ENCODE results near the gene FAM187B. TPM values are rescaled to one million over a fixed set of nuclear protein-coding genes. Genes with fewer than 3 reads are reported as not detected.
A peak's percentile ranks its signal among the peaks of the same experiment; 100 is the strongest.

FAM187B gene
- total RNA-seq, 2 donors from 2014 or later, result 1.1 TPM; not detected in 1

DNA sequence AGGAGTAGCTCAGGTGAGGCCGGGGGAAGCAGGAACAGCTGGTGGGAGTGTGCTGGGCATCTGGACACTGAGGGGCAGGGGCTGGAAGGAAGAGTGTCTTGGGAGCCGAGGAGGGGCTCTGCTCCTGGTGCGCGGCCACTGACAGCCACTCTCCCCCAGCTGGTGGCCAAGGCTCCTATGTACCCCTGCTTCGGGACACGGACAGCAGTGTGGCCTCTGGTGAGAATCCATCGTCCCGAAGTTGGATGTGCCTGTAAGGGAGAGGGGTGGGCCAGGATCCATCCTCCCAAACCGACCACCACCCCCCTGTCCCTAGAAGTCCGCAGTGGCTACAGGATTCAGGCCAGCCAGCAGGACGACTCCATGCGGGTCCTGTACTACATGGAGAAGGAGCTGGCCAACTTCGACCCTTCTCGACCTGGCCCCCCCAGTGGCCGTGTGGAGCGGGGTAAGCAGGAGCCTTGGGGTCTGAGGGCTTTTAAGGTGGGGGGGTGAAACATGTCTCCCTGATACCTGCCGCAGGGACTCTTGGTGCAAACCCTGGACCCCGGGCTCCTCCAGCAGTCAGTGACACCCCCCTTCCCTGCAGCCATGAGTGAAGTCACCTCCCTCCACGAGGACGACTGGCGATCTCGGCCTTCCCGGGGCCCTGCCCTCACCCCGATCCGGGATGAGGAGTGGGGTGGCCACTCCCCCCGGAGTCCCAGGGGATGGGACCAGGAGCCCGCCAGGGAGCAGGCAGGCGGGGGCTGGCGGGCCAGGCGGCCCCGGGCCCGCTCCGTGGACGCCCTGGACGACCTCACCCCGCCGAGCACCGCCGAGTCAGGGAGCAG, 38.2 kb upstream of the FAM187B start:
- no peak for TF ChIP-seq POLR2A (IDR thresholded peaks at IDR 0.05)
- no peak for TF ChIP-seq CTCF (IDR thresholded peaks at IDR 0.05)
- no peak for TF ChIP-seq POLR2AphosphoS5 (IDR thresholded peaks at IDR 0.05)
- intact Hi-C loops (cut with DNase I), result loop anchor here (5.0 kb wide), 1 partner anchor 124 kb away; the partner anchor contains the start of gene FXYD7
- Histone ChIP-seq H3K36me3 (peaks cover 0 to 13% of the 10 kb centered on the region in 2 donors), H3K27ac (peak overlapping the region; percentile 94 to 96), H3K4me1 (replicated peaks) (peaks cover 9% of the 10 kb centered on the region), H3K9me3 (no peaks in the 10 kb centered on the region), H3K27me3 (replicated peaks; ENCODE audit: insufficient read depth) (no peaks in the 10 kb centered on the region), H3K4me3 (peak overlapping the region; percentile 67 to 81)
- DNase-seq (ENCODE audit: low spot score), result no peak
- 38% methylated on average over 39 of the region's 39 CpGs for WGBS

DNA sequence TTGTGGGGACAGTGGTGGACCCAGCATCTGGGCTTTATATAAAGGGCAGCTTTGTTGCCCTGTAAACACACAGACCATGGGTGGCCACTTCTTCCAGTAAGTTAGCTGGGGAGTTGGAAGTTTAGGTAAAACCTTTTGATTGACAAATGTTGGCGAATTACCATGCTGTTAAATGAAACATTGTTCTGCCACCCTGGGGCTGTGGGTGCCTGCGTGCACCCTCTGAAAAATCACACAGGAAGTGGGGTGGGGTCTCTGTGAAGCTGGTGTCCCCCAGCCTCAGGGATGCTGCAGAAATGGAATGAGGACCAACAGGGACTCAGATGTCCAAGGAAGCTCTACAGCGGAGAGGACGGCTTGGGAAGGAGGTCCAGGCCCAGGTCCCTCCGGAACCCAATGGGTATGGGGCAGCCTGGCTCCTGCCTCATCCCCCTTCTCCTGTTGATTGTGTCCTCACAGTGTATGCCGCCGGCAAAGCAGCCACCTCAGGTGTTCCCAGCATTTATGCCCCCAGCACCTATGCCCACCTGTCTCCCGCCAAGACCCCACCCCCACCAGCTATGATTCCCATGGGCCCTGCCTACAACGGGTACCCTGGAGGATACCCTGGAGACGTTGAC, 37.5 kb upstream of the FAM187B start:
- peaks cover 9% of the 10 kb centered on the region for H3K4me1 ChIP-seq (replicated peaks)
- peak overlapping the region in 1 of 2 donors; percentile 94 for H3K27ac ChIP-seq
- TF ChIP-seq POLR2A (IDR thresholded peaks at IDR 0.05) (no peak), POLR2AphosphoS5 (IDR thresholded peaks at IDR 0.05) (no peak), CTCF (IDR thresholded peaks at IDR 0.05) (no peak)
- intact Hi-C loops (cut with DNase I), result loop anchor here (5.0 kb wide), 1 partner anchor 124 kb away; the partner anchor contains the start of gene FXYD7
- no peaks in the 10 kb centered on the region for H3K27me3 ChIP-seq (replicated peaks; ENCODE audit: insufficient read depth)
- no peaks in the 10 kb centered on the region for H3K9me3 ChIP-seq
- DNase-seq (ENCODE audit: low spot score), result no peak
- whole genome bisulfite sequencing, result 69% methylated on average over 10 of the region's 10 CpGs
- peaks cover 0 to 5% of the 10 kb centered on the region in 2 donors for H3K36me3 ChIP-seq
- no peak overlapping the region for H3K4me3 ChIP-seq

GRCh38 chr19:35265126-35265899, 36.8 kb upstream of the FAM187B start:
- peak; percentile 46 for DNase-seq (ENCODE audit: low spot score)
- TF ChIP-seq POLR2AphosphoS5 (IDR thresholded peaks at IDR 0.05) (peak; percentile 27), POLR2A (IDR thresholded peaks at IDR 0.05) (no peak), CTCF (IDR thresholded peaks at IDR 0.05) (no peak)
- intact Hi-C loops (cut with DNase I), result loop anchor here (5.0 kb wide), 1 partner anchor 123 kb away; the partner anchor contains the start of gene FXYD7
- H3K9me3 ChIP-seq, result no peaks in the 10 kb centered on the region
- no peak overlapping the region for H3K4me3 ChIP-seq
- H3K36me3 ChIP-seq, result no peaks in the 10 kb centered on the region
- WGBS, result 26% methylated on average over 6 of the region's 6 CpGs
- no peaks in the 10 kb centered on the region for H3K27me3 ChIP-seq (replicated peaks; ENCODE audit: insufficient read depth)
- H3K4me1 ChIP-seq (replicated peaks), result peaks cover 9% of the 10 kb centered on the region
- peak overlapping the region in 1 of 2 donors; percentile 94 for H3K27ac ChIP-seq

- Histone ChIP-seq H3K27me3 (replicated peaks; ENCODE audit: insufficient read depth) (no peaks in the 10 kb centered on the region), H3K36me3 (no peaks in the 10 kb centered on the region), H3K4me3 (no peak overlapping the region), H3K9me3 (no peaks in the 10 kb centered on the region), H3K4me1 (replicated peaks) (peaks cover 9% of the 10 kb centered on the region), H3K27ac (peak overlapping the region in 1 of 2 donors; percentile 94)
- TF ChIP-seq CTCF (IDR thresholded peaks at IDR 0.05) (no peak), POLR2AphosphoS5 (IDR thresholded peaks at IDR 0.05) (no peak), POLR2A (IDR thresholded peaks at IDR 0.05) (no peak)
- WGBS, result 63% methylated on average over 7 of the region's 7 CpGs
- intact Hi-C loops (cut with DNase I), result loop anchor here (5.0 kb wide), 1 partner anchor 122 kb away; the partner anchor contains the start of gene FXYD7
- no peak for DNase-seq (ENCODE audit: low spot score)
Measured at GRCh38 chr19:35264268-35265125, 36.0 kb upstream of the FAM187B start.

Measured in prostate gland (tissue), 2 donors.